Measurements from ENCODE around the gene ZDHHC17.
"Not testable (repeated sequence)": the region's sequence is repeated elsewhere in the genome, so short reads cannot be mapped to it uniquely, and the experiment has no call there.

The ZDHHC17 gene

GRCh38 chr12:76763746-76764675 is at the start of gene ZDHHC17:
Gene ZDHHC17, plus strand, starts transcription at chr12:76764115. Its CDS starts 122 bp downstream, at chr12:76764237.
- DNase-seq, result peak; percentile 88

GRCh38 chr12:76714415-76714814 is 49.5 kb upstream of the ZDHHC17 start:
- no peak for DNase-seq

- DNase-seq, result no peak
These were observed 49.1 kb upstream of the ZDHHC17 start for GRCh38 chr12:76714861-76715260.

- DNase-seq, result no peak
These were observed 48.6 kb upstream of the ZDHHC17 start for GRCh38 chr12:76715332-76715731.

- no peak for DNase-seq
These were observed 46.6 kb upstream of the ZDHHC17 start for GRCh38 chr12:76717314-76717713.

- no peak for DNase-seq
These were observed 44.5 kb upstream of the ZDHHC17 start for GRCh38 chr12:76719171-76720041.

GRCh38 chr12:76720068-76720467 is 43.8 kb upstream of the ZDHHC17 start:
- DNase-seq, result no peak

- DNase-seq, result no peak
These were observed 37.3 kb upstream of the ZDHHC17 start for GRCh38 chr12:76726626-76727025.

- DNase-seq, result not testable (repeated sequence)
These were observed 31.7 kb upstream of the ZDHHC17 start for GRCh38 chr12:76732188-76732587.

- not testable (repeated sequence) for DNase-seq
These were observed 26.2 kb upstream of the ZDHHC17 start for GRCh38 chr12:76737689-76738088.

- DNase-seq, result no peak
These were observed 24.9 kb upstream of the ZDHHC17 start for GRCh38 chr12:76738824-76739579.

- no peak for DNase-seq
These were observed 24.0 kb upstream of the ZDHHC17 start for GRCh38 chr12:76739896-76740295.

GRCh38 chr12:76740501-76740900 is 23.4 kb upstream of the ZDHHC17 start:
- DNase-seq, result no peak

- DNase-seq, result no peak
These were observed 18.6 kb upstream of the ZDHHC17 start for GRCh38 chr12:76745343-76745742.

- no peak for DNase-seq
These were observed 17.4 kb upstream of the ZDHHC17 start for GRCh38 chr12:76746516-76746915.

- DNase-seq, result no peak
These were observed 16.7 kb upstream of the ZDHHC17 start for GRCh38 chr12:76747245-76747644.

GRCh38 chr12:76755829-76756379 is 8.0 kb upstream of the ZDHHC17 start:
- no peak for DNase-seq

- DNase-seq, result no peak
These were observed 6.2 kb upstream of the ZDHHC17 start for GRCh38 chr12:76757694-76758093.

GRCh38 chr12:76762601-76762980 is 1.3 kb upstream of the ZDHHC17 start:
- DNase-seq, result no peak

GRCh38 chr12:76764856-76765255 is 941 bp downstream of the ZDHHC17 start:
- no peak for DNase-seq

- DNase-seq, result no peak
These were observed 1.7 kb downstream of the ZDHHC17 start for GRCh38 chr12:76765598-76765997.

GRCh38 chr12:76766161-76766560 is 2.2 kb downstream of the ZDHHC17 start:
- no peak for DNase-seq

GRCh38 chr12:76768576-76768975 is 4.7 kb downstream of the ZDHHC17 start:
- no peak for DNase-seq

All from stimulated activated CD4-positive, alpha-beta T cell treated with anti-CD3 and anti-CD28 coated beads, Interleukin-4, amount 100 ng/mL, for 24 hours (primary cell).